ENCODE measurements around the gene UBE2I.
"Not testable (repeated sequence)": the region's sequence is repeated elsewhere in the genome, so short reads cannot be mapped to it uniquely, and the experiment has no call there.

UBE2I gene

DNA sequence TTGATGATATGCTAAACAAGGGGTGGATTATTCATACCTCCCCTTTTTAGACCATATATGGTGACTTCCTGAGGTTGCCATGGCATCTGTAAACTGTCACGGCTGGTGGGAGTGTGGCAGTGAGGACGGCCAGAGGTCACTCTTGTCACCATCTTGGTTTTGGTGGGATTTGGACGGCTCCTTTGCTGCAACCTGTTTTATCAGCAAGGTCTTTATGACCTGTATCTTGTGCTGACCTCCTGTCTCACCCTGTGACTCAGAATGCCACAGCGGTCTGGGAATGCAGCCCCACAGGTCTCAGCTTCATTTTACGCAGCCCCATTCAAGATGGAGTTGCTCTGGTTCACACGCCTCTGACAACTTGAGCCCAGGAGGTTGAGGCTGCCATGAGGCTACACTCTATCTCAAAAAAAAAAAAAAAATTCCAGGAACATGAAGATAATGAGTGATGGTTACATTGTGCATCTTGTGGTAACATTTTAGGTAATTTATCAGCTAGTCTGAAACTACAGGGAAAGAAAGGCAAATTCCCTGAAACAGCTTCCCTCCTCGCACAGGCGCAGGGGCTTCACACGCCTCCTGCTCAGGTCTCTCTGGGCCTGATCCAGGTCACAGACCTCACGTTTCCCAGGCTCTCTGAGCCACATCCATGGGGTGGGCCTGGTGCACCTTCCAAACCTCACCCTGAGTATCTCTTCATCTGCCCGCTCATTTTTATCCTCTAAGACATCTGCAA, 15.3 kb upstream of the UBE2I start:
- Histone ChIP-seq H3K4me1 (ENCODE audit: insufficient read depth, low read length) (peaks cover 19% of the 10 kb centered on the region; the same call in 1 of the 2 replicates), H3K9me3 (ENCODE audit: control insufficient read depth, insufficient read depth, low read length) (no peaks in the 10 kb centered on the region), H3K36me3 (ENCODE audit: insufficient read depth, low read length) (no peaks in the 10 kb centered on the region), H3K9ac (ENCODE audit: low read depth, low read length) (no peak overlapping the region)

DNA sequence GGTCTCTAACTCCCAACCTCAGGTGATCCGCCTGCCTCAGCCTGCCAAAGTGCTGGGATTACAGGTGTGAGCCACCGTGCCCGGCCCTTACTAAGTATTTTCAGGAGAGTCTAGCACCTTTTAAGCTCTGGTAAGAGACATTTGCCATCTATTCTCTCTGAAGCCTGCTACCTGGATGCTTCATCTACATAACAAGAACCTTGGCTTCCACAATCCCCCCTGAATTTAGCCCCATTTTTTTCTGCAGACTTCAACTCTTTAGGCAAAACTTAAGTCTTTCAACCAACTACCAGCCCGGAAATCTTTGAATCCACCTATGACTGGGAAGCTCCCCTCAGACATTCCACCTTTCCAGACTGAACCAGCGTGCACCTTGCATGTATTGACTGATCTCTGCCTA, 14.0 kb upstream of the UBE2I start:
- Histone ChIP-seq H3K36me3 (ENCODE audit: insufficient read depth, low read length) (no peaks in the 10 kb centered on the region), H3K9me3 (ENCODE audit: control insufficient read depth, insufficient read depth, low read length) (no peaks in the 10 kb centered on the region), H3K4me1 (ENCODE audit: insufficient read depth, low read length) (peaks cover 19% of the 10 kb centered on the region; the same call in 1 of the 2 replicates), H3K9ac (ENCODE audit: low read depth, low read length) (no peak overlapping the region)

GRCh38 chr16:1296688-1297017, 12.8 kb upstream of the UBE2I start:
- H3K4me1 ChIP-seq (ENCODE audit: insufficient read depth, low read length) = peaks cover 23% of the 10 kb centered on the region; the same call in 1 of the 2 replicates
- H3K9me3 ChIP-seq (ENCODE audit: control insufficient read depth, insufficient read depth, low read length); H3K9ac ChIP-seq (ENCODE audit: low read depth, low read length); H3K36me3 ChIP-seq (ENCODE audit: insufficient read depth, low read length): not testable (repeated sequence)

GRCh38 chr16:1297018-1297696, 12.3 kb upstream of the UBE2I start:
- Histone ChIP-seq H3K36me3 (ENCODE audit: insufficient read depth, low read length) (no peaks in the 10 kb centered on the region), H3K4me1 (ENCODE audit: insufficient read depth, low read length) (peaks cover 23% of the 10 kb centered on the region; the same call in 1 of the 2 replicates), H3K9ac (ENCODE audit: low read depth, low read length) (no peak overlapping the region), H3K9me3 (ENCODE audit: control insufficient read depth, insufficient read depth, low read length) (no peaks in the 10 kb centered on the region)

DNA sequence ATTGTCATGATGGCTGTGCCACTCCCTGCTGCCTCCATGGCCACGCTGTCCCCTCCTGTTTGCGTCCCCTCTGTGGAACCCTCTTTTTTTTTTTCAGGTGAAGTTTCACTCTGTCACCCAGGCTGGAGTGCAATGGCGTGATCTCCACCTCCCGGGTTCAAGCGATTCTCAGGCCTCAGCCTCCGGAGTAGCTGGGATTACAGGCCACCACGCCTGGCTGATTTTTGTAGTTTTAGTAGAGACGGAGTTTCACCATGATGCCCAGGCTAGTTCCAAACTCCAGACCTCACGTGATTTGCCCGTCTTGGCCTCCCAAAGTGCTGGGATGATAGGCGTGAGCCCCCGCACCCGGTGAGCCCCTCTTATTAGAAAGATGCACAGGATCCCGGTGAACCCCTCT, 11.0 kb upstream of the UBE2I start:
- Histone ChIP-seq H3K4me1 (ENCODE audit: insufficient read depth, low read length) (peaks cover 23% of the 10 kb centered on the region; the same call in 1 of the 2 replicates), H3K36me3 (ENCODE audit: insufficient read depth, low read length) (no peaks in the 10 kb centered on the region), H3K9me3 (ENCODE audit: control insufficient read depth, insufficient read depth, low read length) (no peaks in the 10 kb centered on the region), H3K9ac (ENCODE audit: low read depth, low read length) (no peak overlapping the region)

DNA sequence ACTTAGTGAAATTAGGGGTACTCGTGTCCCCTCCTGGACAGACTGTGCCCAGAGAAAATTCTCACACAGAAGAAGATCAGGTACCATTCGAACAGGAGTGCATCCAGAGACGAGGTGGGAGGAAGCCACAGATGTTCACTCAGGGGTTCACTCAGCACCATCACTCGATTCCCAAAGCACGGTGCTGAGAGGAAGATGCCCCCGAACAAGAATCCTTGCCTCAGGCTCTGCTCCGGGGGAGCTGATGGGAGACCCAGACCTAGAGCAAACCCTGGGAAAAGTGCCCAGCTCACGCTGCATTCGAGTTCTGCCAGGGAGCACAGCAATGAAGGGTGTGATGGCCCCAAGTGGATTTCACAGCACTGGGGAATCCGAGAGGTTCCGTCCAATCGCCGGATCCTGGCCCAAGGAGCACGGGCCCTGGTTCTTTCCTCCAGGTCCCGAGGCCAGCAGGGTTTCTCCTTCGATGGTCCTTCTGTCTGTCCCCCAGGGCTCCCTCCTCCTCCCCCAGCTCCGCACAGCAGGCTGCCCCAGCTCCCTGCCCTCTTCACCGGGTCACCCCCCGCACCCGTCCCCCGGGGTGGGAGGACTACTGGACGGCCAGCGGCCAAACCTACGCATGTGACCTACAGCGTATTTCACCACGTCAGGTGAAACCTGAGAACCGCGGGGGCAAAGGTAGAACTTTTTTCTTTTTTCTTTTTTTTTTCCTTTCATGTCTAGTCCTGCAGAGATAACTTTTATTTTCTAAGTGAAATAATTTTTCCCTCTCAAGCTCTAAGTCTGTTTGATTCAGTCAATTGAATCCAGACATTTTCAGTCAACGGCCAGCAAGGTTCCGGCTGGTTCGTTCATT, 10.2 kb upstream of the UBE2I start:
- Histone ChIP-seq H3K4me1 (ENCODE audit: insufficient read depth, low read length) (peaks cover 23% of the 10 kb centered on the region; the same call in 1 of the 2 replicates), H3K9me3 (ENCODE audit: control insufficient read depth, insufficient read depth, low read length) (no peaks in the 10 kb centered on the region), H3K36me3 (ENCODE audit: insufficient read depth, low read length) (no peaks in the 10 kb centered on the region), H3K9ac (ENCODE audit: low read depth, low read length) (no peak overlapping the region)

GRCh38 chr16:1299868-1300203, 9.6 kb upstream of the UBE2I start:
- Histone ChIP-seq H3K36me3 (ENCODE audit: insufficient read depth, low read length) (no peaks in the 10 kb centered on the region), H3K9ac (ENCODE audit: low read depth, low read length) (no peak overlapping the region), H3K4me1 (ENCODE audit: insufficient read depth, low read length) (peaks cover 21% of the 10 kb centered on the region; the same call in 1 of the 2 replicates), H3K9me3 (ENCODE audit: control insufficient read depth, insufficient read depth, low read length) (no peaks in the 10 kb centered on the region)

- peaks cover 14% of the 10 kb centered on the region; the same call in 1 of the 2 replicates for H3K4me1 ChIP-seq (ENCODE audit: insufficient read depth, low read length)
- H3K36me3 ChIP-seq (ENCODE audit: insufficient read depth, low read length) = no peaks in the 10 kb centered on the region
- H3K9me3 ChIP-seq (ENCODE audit: control insufficient read depth, insufficient read depth, low read length) = no peaks in the 10 kb centered on the region
- H3K9ac ChIP-seq (ENCODE audit: low read depth, low read length) = peak overlapping the region; percentile 42; the same call in 1 of the 2 replicates
Observed at GRCh38 chr16:1300664-1301476, 8.6 kb upstream of the UBE2I start.

GRCh38 chr16:1301562-1301961, 7.9 kb upstream of the UBE2I start:
- no peaks in the 10 kb centered on the region for H3K36me3 ChIP-seq (ENCODE audit: insufficient read depth, low read length)
- H3K4me1 ChIP-seq (ENCODE audit: insufficient read depth, low read length) = peaks cover 14% of the 10 kb centered on the region; the same call in 1 of the 2 replicates
- H3K9me3 ChIP-seq (ENCODE audit: control insufficient read depth, insufficient read depth, low read length) = no peaks in the 10 kb centered on the region
- no peak overlapping the region; the same call in 1 of the 2 replicates for H3K9ac ChIP-seq (ENCODE audit: low read depth, low read length)

DNA sequence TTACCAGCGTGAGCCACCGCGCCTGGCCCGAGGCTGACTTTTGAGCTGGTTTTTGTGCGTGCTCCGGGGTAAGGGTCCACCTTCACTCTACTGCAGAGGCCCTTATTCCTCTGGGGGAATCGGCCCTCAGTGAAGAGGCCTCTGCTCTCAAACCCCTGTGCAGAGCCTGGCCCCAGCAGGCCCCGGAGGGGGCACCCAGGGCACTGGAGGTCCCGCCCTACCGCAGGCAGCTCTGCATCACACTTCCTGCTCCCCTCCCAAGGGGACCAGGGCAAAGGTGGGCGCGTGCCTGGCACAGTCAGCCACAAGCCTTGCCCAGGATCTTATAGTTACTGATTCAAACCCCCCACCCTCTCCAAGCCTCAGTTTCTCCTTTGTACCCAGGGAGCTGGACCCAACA, 3.6 kb upstream of the UBE2I start:
- H3K4me1 ChIP-seq (ENCODE audit: insufficient read depth, low read length) = peaks cover 4% of the 10 kb centered on the region; the same call in 1 of the 2 replicates
- no peaks in the 10 kb centered on the region for H3K36me3 ChIP-seq (ENCODE audit: insufficient read depth, low read length)
- no peaks in the 10 kb centered on the region for H3K9me3 ChIP-seq (ENCODE audit: control insufficient read depth, insufficient read depth, low read length)
- no peak overlapping the region for H3K9ac ChIP-seq (ENCODE audit: low read depth, low read length)

DNA sequence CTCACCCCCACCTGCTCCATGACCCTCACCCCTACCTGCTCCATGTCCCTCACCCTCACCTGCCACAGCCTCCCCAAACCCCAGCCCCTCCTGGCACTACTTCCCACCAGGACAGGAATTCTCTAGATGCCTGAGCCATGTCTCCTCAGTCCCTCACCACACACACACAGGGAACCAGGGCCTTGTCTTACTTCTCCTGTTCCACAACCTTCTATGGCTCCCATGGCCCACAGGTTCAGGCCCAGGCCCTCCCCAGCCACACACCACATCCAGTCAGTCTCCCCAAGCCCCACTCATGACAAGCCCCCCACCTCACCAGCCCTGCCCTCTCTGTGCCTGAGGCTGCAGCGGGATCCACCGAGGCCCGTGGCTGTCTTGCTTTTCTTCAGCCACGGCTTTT, 3.1 kb upstream of the UBE2I start:
- Histone ChIP-seq H3K36me3 (ENCODE audit: insufficient read depth, low read length) (no peaks in the 10 kb centered on the region), H3K9ac (ENCODE audit: low read depth, low read length) (no peak overlapping the region), H3K4me1 (ENCODE audit: insufficient read depth, low read length) (peaks cover 6% of the 10 kb centered on the region; the same call in 1 of the 2 replicates)

DNA sequence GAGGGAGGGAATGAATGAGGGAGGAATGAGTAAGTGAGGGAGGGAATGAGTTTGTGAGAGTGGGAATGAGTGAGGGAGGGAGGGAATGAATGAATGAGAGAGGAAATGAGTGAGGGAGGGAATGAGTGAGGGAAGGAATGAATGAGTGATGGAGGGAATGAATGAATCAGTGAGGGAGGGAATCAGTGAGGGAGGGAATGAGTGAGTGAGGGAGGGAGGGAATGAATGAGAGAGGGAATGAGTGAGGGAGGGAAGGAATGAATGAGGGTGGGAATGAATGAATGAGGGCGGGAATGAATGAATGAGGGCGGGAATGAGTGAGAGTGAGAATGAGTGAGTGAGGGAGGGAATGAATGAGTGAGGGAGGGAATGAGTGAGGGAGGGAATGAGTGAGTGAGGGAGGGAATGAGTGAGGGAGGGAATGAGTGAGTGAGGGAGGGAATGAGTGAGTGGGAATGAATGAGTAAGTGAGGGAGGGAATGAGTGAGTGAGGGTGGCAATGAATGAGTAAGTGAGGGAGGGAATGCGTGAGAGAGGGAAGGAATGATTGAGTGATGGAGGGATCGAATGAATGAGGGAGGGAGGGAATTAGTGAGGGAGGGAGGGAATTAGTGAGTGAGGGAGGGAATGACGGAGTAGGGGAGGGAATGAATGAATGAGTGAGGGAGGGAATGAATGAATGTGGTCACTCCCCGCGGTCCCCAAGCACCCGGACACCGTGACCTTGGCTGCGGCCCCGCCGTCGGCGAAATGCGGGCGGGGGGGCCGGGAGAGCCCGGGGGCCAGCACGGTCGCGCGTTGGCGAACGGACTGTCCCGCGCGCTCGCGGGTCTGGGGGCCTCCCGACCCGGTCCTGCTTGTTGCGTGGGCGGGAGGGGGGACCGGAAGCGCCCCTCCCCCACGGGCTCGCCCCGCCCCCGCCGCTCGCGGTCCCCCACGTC, 1.1 kb upstream of the UBE2I start:
- Histone ChIP-seq H3K9ac (ENCODE audit: low read depth, low read length) (peak overlapping the region; percentile 56; the same call in 1 of the 2 replicates), H3K36me3 (ENCODE audit: insufficient read depth, low read length) (no peaks in the 10 kb centered on the region; the same call in 1 of the 2 replicates), H3K4me1 (ENCODE audit: insufficient read depth, low read length) (peaks cover 5% of the 10 kb centered on the region; the same call in 1 of the 2 replicates), H3K9me3 (ENCODE audit: control insufficient read depth, insufficient read depth, low read length) (no peaks in the 10 kb centered on the region)

More for the DNA sequence above, 3.1 kb upstream of the UBE2I start:
- no peaks in the 10 kb centered on the region for H3K9me3 ChIP-seq (ENCODE audit: control insufficient read depth, insufficient read depth, low read length)
